ENCODE data around the gene DLG3.

DNA sequence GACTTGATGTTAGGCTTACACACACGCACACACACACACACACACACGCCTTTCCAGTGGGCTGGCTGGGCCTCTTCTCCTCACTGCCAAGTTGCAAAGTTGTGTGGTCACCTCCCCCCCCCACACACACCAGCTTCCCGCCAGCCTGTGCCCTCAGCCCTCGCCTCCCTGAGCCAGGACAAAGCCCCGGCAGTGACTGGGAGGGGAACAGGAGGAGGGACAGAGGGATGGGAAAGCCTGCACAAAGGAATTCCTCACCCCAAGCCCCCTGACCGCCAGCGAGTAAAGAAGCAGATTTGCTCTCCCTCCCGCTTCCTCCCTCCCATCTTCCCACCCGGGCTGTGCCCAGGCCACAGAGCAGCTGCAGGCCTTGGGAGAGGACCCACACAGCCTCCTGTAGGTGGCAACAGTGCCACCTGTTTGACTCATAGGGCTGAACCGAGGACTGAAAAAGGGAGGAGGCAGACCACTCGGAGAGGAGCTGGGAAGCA lies 21.7 kb upstream of the DLG3 start, which contains the start of gene GDPD2:
- TF ChIP-seq GATA2 (IDR thresholded peaks at IDR 0.05; ENCODE audit: low read depth, low read length) = no peak
- TF ChIP-seq GATA3 (IDR thresholded peaks at IDR 0.05; ENCODE audit: low read depth, low read length) = no peak
